Skeletal muscle cell (primary cell): Measurements from ENCODE around the gene ANTXR2.

Experiments used
- DNase-seq: peaks from one replicate; pipeline ENCODE4 v3.0.0-alpha.2; 2010; ENCODE audit warnings: low read depth
- H3K4me3 ChIP-seq: 2 replicates; pipeline ENCODE4 v1.5.1; 2011; ENCODE audit warnings: low read depth, mild to moderate bottlenecking, control low read depth, low read length, moderate library complexity

ANTXR2 gene

DNA sequence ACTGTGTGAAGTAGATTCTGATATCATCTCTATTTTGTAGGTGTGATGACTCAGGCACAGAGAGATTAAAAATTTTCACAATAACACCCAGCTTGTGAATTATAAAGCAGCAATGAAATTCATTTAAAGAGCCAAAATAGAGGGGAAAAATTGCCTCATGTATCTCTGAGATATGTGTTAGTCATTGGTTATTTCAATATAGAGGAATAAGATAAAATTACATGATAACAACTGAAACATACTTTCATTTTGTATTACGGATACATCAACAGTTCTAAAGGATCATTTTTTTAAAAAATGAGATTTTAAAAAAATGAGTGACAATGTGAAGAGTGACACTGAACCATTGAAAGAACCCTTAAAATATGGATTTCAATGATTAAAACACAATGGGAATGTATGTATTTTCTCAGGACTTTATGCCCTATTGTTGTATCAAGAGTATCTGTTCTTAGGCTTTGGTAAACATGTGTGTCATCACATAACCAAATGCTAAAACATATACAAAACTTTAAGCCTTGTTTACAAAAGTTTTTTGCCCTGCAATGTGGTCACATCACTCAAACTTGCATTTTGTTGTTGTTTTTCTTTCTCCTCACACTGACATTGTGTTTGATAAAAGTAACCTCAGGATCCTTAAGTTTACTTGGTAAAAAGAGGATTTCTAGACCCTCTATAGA, 221.3 kb downstream of the ANTXR2 start:
- H3K4me3 ChIP-seq: no peak overlapping the region
- DNase-seq: no peak
